Measurements from ENCODE around the gene LAMC2. TPM values are rescaled to one million over a fixed set of nuclear protein-coding genes. Genes with fewer than 3 reads are reported as not detected.

Gene LAMC2
- total RNA-seq, 2 experiments from 2014 or later: not detected

GRCh38 chr1:183276386-183277080 is 90.5 kb downstream of the LAMC2 start:
- Mint-ChIP-seq H3K27ac (no peak overlapping the region), H3K9me3 (no peaks in the 10 kb centered on the region), H3K27me3 (peaks cover under 1% of the 10 kb centered on the region), H3K4me1 (ENCODE audit: low read depth) (no peaks in the 10 kb centered on the region), H3K36me3 (ENCODE audit: low read depth) (no peaks in the 10 kb centered on the region), H3K4me3 (no peak overlapping the region)
- intact Hi-C loops (cut with micrococcal nuclease): no loop called here
- TF ChIP-seq CTCF (IDR thresholded peaks at IDR 0.05): no peak
- ChIA-PET POLR2A (no interaction called here), CTCF (interaction anchor here (1.2 kb wide), 1 partner anchor 34 kb away, joined by 3 read pairs; no protein-coding TSS in a partner anchor)
- DNase-seq (no peak), ATAC-seq (no peak)

- DNase-seq (no peak), ATAC-seq (no peak)
- no peak for TF ChIP-seq CTCF (IDR thresholded peaks at IDR 0.05)
- Mint-ChIP-seq H3K4me1 (ENCODE audit: low read depth) (no peaks in the 10 kb centered on the region), H3K27ac (no peak overlapping the region), H3K27me3 (peaks cover 1% of the 10 kb centered on the region), H3K9me3 (no peaks in the 10 kb centered on the region), H3K4me3 (no peak overlapping the region), H3K36me3 (ENCODE audit: low read depth) (no peaks in the 10 kb centered on the region)
- intact Hi-C loops (cut with micrococcal nuclease): no loop called here
- ChIA-PET POLR2A (no interaction called here), CTCF (interaction anchor here (0.9 to 2.0 kb wide), 3 partner anchors 11 to 407 kb away, joined by 3 to 8 read pairs (median 3); no protein-coding TSS in a partner anchor)
Measured at GRCh38 chr1:183277821-183278738, 92.0 kb downstream of the LAMC2 start.

- no peak overlapping the region for H3K27ac Mint-ChIP-seq
- H3K4me1 Mint-ChIP-seq (ENCODE audit: low read depth): no peaks in the 10 kb centered on the region
- DNase-seq: no peak
- POLR2A ChIA-PET: no interaction called here
- H3K4me3 Mint-ChIP-seq: no peak overlapping the region
- H3K36me3 Mint-ChIP-seq (ENCODE audit: low read depth): no peaks in the 10 kb centered on the region
- intact Hi-C loops (cut with micrococcal nuclease): no loop called here
- H3K9me3 Mint-ChIP-seq: no peaks in the 10 kb centered on the region
- CTCF ChIA-PET: interaction anchor here (0.9 to 2.0 kb wide), 3 partner anchors 11 to 406 kb away, joined by 3 to 8 read pairs (median 3); no protein-coding TSS in a partner anchor
- peaks cover 1% of the 10 kb centered on the region for H3K27me3 Mint-ChIP-seq
- no peak for TF ChIP-seq CTCF (IDR thresholded peaks at IDR 0.05)
- no peak for ATAC-seq
Measured at GRCh38 chr1:183278739-183279591, 92.9 kb downstream of the LAMC2 start.

- Mint-ChIP-seq H3K9me3 (no peaks in the 10 kb centered on the region), H3K4me1 (ENCODE audit: low read depth) (no peaks in the 10 kb centered on the region), H3K27ac (no peak overlapping the region), H3K36me3 (ENCODE audit: low read depth) (no peaks in the 10 kb centered on the region), H3K27me3 (peaks cover 8% of the 10 kb centered on the region), H3K4me3 (no peak overlapping the region)
- CTCF ChIA-PET: interaction anchor here (1.6 kb wide), 1 partner anchor 405 kb away, joined by 6 read pairs; no protein-coding TSS in a partner anchor
- intact Hi-C loops (cut with micrococcal nuclease): loop anchor here (5.0 to 10.0 kb wide), 2 partner anchors 342 to 405 kb away; no protein-coding TSS in a partner anchor
- DNase-seq (no peak), ATAC-seq (no peak)
- TF ChIP-seq CTCF (IDR thresholded peaks at IDR 0.05): no peak
- POLR2A ChIA-PET: no interaction called here
Measured at GRCh38 chr1:183279835-183280234, 93.8 kb downstream of the LAMC2 start.
